NCI-H748 treated with DMSO at 0.1 percent for 48 hours (cell line): ENCODE data around the gene RAB20.
"Not testable (repeated sequence)": the region's sequence is repeated elsewhere in the genome, so short reads cannot be mapped to it uniquely, and the experiment has no call there.

Experiments used
- DNase-seq: peaks from one replicate; lab custom pipeline; 2025; lab: John Stamatoyannopoulos, UW

RAB20 gene, protein sequence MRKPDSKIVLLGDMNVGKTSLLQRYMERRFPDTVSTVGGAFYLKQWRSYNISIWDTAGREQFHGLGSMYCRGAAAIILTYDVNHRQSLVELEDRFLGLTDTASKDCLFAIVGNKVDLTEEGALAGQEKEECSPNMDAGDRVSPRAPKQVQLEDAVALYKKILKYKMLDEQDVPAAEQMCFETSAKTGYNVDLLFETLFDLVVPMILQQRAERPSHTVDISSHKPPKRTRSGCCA

DNA sequence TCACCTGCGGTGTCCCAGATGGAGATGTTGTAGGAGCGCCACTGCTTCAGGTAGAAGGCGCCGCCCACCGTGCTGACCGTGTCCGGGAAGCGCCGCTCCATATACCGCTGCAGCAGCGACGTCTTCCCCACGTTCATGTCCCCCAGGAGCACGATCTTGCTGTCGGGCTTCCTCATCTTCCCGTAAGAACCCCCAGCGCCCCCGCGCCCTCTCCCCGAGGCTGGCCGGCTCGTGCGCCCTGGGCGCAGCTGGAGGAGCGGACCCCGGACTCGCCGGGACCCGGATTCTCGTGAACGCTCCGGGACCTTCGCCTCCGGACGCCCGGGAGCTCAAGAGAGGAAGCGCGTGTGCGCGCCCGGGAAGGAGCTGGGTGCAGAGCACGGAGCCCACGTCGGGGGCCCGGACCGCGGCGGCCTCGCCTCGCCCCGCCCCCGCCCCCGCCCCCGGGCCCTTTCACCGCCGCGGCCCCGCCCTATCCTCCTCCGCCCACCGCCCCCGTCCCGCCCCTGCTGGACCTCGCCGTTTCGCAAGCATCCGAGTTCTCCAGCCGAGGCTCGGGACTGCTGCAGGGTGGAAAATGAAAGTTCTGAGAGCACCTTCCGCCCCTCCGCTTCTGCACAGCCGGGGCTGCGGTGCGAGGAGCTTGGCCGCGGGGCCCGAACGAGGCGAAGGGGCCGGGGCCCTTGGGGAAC, at the start of gene RAB20:
TSS of gene RAB20 (minus strand) at position 379 of the 692 bp plus-strand sequence. CDS start at position 176, 203 bp downstream.
- peak; percentile 21 for DNase-seq

DNA sequence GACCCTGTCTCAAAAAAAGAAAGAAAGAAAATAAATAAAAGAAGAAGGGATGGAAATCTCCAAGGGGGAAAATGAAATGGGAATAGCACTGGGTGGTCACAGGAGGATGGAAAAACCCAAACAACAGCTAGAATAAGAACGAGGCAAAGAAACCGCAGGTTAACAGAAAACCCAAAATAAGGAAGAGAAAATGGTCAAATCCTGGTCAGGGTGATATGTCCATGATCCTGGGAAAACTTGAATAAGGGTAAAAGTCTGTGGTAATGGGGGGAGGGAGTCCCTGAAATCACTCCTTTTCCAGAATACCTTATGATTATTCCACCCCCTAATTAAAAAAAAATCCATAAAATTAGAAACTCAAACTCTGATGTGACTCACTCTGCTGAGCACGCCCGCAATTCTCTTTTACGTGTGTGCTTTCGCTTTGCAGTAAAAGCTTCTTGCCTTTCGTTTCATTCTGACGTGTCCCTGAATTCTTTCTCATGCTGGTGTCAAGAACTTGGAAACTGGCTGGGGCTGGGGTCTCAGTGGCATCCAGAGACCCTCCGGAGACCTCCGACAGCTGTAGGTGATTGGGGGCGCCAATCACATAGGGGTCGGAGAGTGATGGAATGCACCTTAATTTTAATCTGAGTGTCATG, 49.6 kb upstream of the RAB20 start:
- DNase-seq, result no peak

DNA sequence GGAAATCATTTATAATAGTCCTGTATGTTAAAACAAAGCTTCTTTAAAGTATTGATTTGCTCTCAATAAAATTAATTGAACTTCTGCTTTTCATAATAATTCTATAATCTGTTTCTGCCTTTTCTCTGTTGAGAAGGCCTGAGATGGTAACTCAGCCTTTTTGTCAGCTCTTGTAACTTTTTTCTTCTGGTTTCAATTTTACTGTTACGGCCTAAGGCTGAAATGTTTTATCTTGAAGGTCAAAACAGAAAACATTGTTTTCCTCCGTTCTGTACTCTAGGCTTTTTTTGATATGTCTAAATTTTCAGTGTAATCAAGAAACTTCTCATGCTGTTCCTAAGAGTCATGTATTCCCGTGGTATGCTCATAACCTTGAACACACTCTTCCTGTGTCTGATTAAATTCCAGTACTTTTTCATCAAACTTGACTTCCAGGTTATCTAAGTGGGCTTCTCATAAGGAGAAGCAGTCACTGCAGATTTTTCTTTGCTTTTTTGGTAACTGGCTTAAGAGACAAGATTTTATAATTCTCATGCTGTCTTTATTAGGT, 46.2 kb upstream of the RAB20 start:
- DNase-seq, result no peak

DNA sequence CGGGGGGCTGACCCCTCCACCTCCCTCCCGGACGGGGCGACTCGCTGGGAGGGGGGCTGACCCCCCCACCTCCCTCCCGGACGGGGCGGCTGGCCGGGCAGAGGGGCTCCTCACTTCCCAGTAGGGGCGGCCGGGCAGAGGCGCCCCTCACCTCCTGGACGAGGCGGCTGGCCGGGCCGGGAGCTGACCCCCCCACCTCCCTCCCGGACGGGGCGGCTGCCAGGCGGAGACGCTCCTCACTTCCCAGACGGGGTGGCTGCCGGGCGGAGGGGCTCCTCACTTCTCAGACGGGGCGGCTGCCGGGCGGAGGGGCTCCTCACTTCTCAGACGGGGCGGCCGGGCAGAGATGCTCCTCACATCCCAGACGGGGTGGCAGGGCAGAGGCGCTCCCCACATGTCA, 44.8 kb upstream of the RAB20 start:
- DNase-seq, result not testable (repeated sequence)

DNA sequence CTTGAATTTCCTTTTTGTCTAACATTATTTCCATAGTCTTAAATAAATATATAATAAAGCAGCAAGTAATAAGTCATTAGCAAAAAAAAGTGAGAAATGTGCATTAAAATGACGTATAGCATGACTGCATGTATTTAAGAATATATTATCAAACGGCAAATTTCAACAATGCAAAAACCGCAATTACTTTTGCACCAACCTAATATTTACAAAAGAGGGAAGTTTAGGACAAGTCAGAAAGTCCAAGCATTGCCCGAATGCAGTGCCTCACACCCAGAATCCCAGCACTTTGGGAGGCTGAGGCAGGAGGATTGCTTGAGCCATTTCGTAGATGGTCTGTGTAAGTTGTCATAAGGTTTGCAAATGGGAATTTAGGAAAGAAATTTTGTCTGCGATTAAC, 43.6 kb upstream of the RAB20 start:
- no peak for DNase-seq

DNA sequence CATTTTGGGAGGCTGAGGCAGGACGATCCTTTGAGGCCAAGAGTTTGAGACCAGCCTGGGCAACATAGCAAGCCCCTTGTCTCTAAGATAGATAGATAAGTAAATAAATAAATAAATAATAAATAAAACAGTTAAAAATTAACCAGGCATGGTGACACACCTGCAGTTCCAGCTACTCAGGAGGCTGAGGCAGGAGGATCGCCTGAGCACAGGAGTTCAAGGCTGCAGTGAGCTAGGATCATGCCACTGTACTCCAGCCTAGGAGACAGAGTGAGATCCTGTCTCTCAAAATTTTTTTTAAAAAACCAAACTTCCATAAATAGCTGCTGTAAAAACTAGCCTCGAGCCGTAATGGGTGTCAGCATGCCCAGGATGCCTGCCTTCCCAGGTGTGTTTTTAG, 39.5 kb upstream of the RAB20 start:
- no peak for DNase-seq

DNA sequence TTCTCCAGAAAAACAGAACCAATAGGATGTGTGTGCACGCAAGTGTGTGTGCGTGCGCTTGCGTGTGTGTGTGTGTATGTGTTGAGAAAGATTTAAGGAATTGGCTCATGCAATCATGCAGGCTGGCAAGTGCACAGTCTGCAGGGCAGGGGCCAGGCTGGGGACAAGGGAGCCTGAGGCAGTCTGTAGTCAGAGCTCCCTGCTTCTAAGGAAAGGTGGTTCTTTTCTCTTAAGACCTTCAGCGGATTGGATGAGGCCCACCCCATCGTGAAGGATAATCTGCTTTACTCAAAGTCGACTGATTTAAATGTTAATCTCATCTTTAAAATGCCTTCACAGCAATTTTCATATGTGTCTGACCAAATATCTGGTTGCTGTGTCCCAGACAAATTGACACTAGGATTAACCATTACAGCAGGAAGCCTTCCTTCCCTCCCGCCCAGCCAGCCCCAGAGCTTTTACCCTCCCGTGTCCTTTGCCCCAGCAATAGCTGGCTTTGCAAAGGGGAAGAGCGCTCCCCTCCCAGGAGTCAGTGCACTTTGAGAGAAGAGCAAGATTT, 38.8 kb upstream of the RAB20 start:
- DNase-seq, result no peak

DNA sequence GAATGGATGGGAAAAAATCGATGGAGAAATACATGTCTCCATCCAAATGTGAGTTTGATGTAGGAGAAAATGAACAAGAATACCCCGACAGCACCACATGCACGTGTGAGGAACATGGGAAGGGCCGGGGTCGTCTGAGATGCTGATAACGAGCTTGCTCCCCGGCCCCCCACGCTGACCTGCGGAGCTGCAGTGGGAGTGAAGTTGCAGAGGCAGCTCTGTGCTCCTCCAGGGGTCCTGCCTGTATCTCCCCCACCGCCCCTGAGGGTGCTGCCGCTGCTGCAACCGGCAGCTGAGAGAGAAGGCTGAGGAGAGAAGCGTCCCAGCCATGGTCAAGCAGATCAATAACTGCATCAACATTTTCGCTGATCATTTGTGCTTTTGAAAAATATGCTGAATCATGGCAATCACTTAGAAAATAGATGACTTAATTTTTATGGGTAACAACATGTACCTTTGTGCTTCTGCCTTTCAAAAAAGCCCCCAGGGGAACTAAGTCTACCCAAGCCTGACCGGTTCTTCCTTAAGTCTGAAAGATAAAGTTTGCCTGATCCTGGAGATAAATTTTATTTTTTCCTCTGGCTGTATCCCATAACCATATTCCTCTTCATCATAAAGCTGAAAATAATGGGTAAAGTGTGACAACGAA, 35.6 kb upstream of the RAB20 start:
- no peak for DNase-seq

DNA sequence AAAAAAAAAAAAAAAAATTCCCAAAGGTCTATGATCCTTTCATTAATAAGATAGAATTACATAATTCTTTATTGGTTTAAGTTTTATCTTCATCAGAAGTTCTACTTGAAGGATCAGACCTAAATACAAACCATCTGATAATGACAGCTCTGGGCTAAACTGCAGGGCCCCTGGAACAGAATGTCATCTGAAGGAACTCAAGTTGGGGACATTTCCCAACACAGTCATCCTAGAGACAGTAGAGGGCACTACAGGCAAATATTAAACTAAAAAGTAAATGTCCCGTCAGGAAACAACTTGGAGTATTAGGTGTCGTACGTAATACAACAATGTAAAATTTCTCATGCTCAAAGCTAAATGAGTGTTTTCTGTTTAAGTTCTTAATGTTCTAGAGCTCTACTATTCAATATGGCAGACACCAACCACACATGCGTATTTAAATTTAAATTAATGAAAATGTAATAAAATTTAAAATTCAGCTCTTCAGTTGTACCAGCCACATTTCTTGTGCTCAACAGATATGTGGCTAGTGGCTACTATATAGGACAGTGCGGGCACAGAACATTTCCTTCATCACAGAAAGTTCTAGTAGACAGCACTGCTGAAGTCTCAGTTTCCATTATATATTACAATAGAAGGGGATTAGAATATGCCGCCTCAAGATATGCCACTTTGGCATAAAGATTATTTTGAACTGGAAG, 32.1 kb upstream of the RAB20 start:
- peak; percentile 23 for DNase-seq

DNA sequence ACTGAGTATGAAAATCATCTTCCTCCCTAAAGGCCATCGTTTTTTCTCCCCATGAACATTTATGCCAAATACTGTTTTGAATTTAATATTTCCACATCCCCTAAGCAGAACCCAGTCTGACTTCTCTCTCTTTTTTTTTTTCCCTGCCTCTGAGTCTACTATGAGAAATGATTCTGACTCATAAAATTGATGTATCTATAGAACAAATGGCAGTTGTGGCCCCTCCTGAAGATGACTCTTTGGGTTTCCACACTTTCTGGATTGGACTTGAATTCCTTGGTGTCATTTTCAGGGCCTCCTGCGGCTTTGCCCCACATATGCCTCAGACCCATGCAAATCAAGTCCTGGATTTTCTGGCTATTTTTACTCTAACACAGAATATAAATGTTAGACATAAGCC, 31.1 kb upstream of the RAB20 start:
- no peak for DNase-seq

DNA sequence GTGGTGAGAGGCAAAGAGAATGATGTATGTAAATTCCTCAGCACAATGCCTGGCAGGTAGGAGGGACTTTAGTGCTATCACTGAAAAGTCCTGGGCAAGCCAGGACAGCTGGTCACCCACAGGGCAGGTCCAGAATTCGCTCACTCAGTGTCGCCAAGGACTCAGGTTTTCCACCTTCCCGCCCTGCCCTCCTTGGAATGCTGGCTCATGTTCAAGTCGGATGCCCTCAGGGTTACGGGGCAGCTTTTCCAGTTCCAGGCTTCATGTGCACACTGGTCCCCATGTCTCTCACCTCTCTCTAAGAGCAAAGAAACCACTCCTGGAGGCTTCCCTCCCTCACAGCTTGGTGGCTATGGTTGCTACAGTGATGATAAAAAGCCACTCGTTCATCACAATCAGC, 29.1 kb upstream of the RAB20 start:
- no peak for DNase-seq

DNA sequence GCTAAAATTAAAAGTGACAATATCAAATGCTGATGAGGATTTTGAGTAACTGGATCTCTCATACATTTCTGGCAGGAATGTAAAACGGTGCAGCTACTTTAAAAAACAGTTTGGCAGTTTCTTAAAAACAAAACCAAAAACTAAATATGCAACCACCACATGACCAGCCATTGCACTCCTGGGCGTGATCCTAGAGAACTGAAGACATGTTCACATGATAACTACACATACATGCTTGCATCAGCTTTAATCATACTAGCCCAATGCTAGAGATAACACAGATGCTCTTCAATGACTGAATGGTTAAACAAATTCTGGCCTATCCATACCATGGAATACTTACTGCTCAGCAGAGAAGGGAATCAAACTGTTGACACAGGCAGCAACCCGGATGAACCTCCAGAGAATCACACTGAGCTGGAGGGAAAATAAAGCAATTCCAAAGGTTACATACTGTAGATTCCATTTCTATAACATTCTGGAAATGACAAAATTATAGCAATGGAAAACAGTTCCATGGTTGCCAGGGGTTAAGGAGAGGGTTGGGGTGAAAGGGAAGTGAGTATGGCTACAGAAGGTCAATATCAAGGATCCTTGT, 28.4 kb upstream of the RAB20 start:
- DNase-seq, result no peak

DNA sequence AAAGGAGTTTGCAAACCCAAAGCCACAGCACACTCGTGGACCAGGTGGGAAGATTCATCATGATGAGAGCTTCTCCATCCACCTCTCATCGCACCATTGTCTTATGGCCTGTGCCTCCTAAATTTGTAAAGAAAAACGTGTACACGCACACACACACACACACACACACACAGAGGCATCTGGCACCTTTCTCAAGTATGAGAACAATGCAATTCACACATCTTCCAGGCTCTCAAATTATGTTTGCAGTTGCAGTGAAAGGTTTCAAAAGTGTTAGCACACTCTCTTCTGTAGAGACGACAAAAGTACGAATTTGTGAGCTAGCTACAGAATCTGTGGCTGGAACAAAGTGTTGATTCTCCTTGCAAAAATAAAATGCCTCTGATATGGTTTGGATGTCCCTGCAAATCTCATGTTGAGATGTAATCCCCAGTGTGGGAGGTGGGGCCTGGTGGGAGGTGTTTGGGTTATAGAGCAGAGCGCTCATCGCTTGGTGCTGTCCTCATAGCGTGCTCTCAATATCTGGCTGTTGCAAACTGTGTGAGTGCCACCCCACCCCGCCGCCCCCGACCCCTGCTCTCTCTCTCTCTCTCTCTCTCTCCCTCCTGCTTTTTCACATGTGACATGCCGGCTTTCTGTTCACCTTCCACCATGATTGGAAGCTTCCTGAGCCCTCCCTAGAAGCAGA, 21.8 kb upstream of the RAB20 start:
- DNase-seq, result no peak

DNA sequence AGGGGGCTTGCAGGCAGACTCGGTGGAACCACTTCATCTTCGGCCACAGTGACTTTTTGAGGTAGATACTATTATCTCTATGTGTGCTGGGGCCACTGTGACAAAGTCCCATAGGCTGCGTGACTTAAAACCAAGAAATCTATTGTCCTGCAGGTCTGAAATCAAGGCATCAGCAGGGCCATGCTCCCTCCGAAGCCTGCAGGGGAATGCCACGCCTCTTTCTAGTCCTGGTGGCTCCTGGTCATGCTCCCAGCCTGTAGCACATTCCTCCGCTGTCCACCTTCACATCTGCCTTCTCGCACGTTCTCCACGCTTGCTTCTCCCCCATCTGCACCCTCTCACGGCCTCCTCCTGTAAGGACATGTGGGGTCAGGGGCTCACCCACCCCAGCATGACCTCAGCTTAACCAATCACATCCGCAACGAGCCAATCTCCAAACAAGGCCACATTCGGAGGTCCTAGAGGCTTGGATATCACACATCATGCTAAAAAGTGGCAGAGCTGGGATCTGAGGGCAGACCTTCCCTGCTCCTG, 21.0 kb upstream of the RAB20 start:
- no peak for DNase-seq

DNA sequence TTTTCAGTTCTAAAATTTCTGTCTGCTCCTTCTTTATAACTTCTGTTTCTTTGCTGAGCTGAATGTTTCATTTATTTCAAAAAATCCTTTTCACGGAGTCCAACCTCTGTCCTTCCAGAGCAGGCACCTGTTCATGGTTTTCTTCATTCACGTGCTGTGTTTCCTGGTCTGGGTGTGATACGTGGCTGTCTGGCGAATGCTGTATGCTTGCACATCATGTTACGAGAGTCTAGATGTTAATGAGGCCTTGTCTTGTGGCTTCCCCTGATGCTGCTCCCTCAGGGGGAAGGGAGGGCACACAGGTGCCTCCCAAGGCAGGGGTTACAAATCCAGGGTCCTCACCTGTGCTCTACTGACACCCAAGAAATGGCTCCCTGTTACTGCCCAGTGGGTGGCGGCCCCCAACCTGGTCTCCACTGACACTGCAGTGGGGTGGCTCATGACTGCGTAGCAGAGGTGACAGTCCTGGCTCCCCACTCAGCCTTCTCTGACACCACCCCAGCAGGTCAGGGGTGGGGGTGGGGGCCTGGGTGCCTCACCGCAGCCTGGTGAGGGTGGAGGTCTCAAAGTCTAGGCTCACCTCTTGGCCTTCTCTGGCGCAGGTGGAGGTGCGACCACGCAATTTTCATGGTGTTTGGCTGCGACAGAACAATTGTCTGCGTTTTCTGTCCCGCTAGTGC, 20.1 kb upstream of the RAB20 start:
- DNase-seq, result no peak

DNA sequence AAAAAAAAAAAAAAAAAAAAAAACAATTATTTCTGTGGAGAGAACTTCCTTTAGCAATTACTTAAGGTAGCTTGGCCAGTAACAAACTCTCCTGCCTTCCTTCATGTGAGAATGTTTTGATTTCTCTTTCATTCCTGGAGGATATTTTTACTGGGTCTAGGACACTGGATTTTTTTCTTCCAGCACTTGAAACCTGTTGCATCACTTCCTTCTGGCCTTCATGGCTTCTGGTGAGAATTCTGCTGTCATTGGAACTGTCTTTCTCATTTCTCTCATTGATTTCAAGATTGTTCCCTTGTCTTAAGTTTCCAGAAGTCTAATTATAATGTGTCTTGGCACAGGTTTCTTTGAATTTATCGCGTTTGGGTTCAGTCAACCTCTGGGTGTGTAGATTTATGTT, 19.3 kb upstream of the RAB20 start:
- DNase-seq, result no peak

DNA sequence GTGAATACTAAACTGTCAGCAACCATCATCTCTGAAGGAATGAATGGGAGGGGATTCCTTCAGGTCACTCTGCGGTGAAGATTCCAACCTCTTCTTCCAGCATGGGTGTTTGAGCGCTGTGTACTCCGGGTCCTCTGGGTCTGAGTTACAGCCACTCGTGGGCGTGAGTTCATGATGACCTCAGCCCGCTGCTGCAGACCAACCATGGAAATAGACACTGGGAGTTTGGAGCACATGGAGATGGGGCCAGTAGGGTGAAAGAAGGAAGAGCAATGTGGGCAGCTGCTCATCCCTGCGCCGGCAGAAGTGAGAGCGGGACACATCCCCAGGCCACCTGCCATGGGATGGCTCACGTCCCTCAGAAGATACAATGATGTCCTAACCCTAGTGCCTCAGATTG, 16.8 kb upstream of the RAB20 start:
- no peak for DNase-seq

DNA sequence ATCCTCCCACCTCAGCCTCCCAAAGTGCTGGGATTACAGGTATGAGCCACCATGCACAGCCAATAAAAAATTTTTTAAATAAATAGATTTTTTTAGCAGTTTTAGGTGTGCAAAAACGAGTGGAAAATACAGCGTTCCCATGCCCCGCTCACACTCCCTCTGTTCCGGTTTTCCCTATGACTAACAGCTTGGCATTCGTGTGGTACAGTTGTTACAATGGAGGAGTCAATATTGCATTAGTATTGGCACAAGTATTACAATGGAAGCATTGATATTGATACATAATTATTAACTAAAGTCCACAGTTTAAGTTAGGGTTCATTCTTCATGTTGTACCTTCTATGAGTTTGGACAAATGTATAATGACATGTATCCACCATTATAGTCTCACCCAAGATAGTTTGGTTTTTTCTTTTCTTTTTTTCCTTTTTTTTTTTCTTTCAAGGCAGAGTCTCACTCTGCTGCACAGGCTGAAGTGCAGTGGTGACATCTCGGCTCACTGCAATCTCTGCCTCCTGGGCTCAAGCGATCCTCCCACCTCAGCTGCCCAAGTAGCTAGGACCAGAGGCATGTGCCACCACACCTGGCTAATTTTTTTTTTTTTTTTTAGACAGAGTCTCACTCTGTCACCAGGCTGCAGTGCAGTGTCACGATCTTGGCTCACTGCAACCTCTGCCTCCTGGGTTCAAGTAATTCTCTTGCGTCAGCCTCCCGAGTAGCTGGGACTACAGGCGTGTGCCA, 15.4 kb upstream of the RAB20 start:
- DNase-seq, result no peak

DNA sequence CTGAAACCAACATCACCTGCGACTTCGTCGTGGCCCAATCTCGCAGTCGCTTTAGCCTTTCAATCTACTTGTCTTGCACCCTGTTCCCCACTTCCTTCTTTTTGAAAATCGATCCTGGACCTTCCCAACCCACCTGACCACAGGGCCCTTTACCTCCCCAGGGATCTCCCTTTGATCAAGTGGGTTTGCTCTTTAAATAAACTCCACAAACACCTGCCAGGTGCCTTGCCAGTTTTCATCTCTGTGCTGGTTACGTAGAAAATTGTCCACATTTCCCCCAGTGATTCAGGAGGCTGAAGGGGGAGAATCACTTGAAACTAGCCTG, 14.5 kb upstream of the RAB20 start:
- DNase-seq, result no peak
